CD4-positive, alpha-beta T cell treated with Interleukin-10 for 1 hour (primary cell): ENCODE data around the gene MECR.
"Not testable (repeated sequence)": the region's sequence is repeated elsewhere in the genome, so short reads cannot be mapped to it uniquely, and the experiment has no call there.

Source experiments
- DNase-seq: peaks from one replicate; pipeline ENCODE4 v3.0.0-alpha.2; 2020

Gene MECR

GRCh38 chr1:29235955-29236711 is 5.4 kb upstream of the MECR start, which contains the start of gene PTPRU:
Gene PTPRU (plus strand): TSS chr1:29236522. CDS start chr1:29236645, 123 bp downstream.
- peak; percentile 79 for DNase-seq

DNA sequence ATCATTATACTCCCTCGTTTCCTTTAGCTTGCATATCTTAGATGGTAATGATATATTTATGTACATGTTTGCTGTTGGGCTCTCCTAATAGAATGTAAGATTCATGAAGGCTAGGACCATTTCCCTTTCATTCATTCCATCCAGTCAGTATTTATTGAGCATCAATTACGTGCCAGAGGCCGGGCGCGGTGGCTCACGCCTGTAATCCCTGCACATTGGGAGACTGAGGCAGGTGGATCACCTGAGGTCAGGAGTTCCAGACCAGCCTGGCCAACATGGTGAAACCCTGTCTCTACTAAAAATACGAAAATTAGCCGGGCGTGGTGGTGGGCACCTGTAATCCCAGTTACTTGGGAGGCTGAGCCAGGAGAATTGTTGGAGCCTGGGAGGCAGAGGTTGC is 4.1 kb upstream of the MECR start:
- not testable (repeated sequence) for DNase-seq

GRCh38 chr1:29234471-29234870 is 3.7 kb upstream of the MECR start:
- no peak for DNase-seq

DNA sequence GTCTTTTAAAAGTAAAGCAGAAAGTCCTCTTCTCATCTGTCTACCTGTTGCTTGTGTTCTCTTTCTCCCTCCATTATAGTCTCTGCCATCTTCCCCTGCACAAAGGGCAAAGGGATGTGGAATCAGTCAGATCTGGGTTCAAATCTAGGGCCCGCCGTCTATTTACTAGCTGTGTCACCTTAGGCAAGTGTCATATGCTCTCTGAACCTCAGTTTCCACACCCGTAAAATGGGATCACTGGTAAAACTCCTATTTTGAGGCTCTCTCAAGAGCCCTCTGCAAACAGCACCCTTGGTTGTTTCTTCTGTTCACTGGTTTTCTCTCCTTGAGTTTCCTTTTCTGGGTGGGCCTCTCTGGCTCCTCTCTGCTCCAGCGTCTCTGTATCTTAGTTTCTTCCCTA is 3.0 kb upstream of the MECR start:
- no peak for DNase-seq

DNA sequence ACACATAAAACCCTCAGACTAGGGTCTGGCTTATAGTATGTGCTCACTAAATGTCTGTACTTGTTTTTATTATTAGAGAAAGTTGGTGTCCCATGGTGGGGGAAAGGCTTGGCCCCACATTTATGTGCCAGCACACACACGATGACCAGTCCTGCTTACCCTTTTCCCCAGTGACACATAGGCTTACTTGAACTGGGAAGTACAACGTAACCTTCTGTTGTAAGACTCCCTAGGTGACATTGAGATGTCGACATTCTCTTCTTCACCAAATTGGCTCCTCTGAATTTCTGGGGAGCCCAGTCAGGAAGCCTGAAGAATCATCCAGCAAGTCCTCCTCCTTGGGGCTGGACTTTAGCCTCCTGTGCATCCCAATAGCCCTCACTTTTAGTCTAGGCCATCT is 1.7 kb upstream of the MECR start:
- no peak for DNase-seq

DNA sequence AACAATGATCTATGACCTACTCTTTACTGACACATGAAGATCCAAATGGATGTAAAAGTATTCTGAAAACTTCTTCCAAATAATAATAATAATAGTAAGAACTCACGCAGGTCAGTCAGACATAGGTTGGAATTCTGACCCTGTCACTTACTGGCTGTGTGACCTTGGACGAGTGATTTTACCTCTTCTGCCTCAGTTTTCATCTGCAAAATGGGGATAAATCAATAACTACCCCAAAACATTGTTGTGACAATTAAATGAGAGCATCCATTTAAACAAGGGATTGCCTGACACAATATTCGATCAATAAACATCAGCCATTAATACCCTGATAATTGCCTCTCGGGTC is 556 bp downstream of the MECR start:
- DNase-seq = no peak

DNA sequence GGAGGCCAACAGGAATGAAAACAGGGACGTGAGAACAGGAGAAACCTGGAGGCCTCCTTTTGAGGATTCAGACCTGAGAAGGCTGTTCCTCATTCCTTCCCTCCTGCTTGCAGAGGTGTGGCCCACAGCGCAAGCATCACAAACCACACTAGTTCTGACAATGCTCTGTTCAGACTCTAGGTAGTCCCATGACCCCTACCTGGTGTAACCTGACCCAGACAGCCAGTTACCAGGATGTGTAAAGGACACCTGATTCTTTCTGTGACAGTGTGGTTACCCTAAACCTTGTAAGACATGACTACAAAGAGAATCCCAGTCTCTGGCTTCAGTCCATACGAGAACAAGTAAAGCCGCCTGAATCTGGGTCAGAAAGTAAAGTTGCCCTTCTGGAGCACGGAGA is 3.2 kb downstream of the MECR start:
- no peak for DNase-seq

GRCh38 chr1:29225361-29225760 is 5.4 kb downstream of the MECR start:
- DNase-seq = no peak

GRCh38 chr1:29224356-29224837 is 6.3 kb downstream of the MECR start:
- no peak for DNase-seq

- no peak for DNase-seq
Measured at GRCh38 chr1:29223521-29223920, 7.2 kb downstream of the MECR start.

- no peak for DNase-seq
Measured at GRCh38 chr1:29222686-29223085, 8.0 kb downstream of the MECR start.

- DNase-seq = not testable (repeated sequence)
Measured at GRCh38 chr1:29222260-29222659, 8.5 kb downstream of the MECR start.

DNA sequence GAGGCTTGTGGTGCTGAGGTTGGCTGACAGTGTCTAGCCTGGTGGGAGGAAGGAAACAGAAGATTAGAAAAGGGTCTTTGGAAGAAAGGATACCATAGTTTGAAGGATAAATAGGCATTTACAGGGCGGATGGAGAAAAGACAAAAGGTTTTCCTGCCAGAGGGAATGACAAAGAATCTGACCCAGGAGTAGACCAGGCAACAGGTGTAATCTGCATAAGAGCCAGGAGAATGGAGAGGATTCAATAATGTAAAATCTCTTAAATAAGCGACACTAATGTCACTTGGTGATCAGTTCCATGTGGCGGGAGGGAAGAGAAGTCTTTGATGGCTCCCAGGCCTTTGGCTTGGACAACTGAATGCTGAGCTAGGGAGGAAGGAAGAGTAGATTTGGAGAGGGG is 9.4 kb downstream of the MECR start:
- no peak for DNase-seq

- DNase-seq = no peak
Measured at GRCh38 chr1:29218223-29218622, 12.5 kb downstream of the MECR start.

GRCh38 chr1:29217633-29218032 is 13.1 kb downstream of the MECR start:
- no peak for DNase-seq

DNA sequence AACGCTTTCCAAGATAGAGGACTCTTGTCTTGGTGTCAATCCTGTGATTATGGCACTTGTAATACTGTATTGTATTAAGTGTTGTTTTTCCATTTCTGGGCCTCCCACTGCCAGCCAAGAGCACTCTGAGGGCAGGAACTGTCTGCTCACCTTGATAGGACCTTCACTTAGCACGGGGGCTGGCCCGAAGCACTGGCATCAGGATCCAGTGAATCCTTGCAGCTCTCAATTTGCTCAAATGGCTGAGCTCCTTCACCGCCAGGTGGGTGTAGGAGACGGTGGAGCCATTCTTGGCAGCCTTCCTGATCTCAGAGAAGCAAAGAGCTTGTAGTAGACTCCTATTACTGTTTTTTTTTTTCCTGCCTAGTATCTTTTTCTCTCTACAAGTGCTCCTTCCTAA is 17.7 kb downstream of the MECR start:
- no peak for DNase-seq

GRCh38 chr1:29211086-29212030 is 19.4 kb downstream of the MECR start:
- no peak for DNase-seq

GRCh38 chr1:29210278-29211085 is 20.3 kb downstream of the MECR start:
- DNase-seq = no peak

GRCh38 chr1:29209173-29209572 is 21.6 kb downstream of the MECR start:
- no peak for DNase-seq

- DNase-seq = no peak
Measured at GRCh38 chr1:29208442-29208841, 22.3 kb downstream of the MECR start.

GRCh38 chr1:29202584-29203340 is 28.0 kb downstream of the MECR start:
- peak; percentile 85 for DNase-seq

DNA sequence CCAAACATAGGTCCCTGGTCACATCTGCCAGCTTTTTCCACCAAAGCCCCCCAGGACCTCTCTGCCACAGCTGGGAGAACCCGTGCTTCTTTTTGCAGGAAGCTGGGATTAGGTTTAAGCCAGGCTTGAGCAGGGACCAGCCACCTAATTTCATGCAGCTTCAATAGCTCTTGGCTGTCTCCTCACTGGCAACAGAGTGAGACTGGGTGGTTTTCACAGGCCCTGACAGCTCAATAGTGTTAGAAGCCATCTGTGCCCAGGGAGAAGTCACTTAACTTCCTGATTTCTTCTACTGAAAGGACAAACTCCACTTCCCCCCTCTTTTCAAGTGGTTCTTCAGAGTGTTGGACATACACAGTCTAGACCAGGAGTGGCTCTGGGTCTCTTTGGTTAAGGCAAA is 28.7 kb downstream of the MECR start:
- DNase-seq = no peak
